Activated T-helper 2 cell treated with anti-CD3 and anti-CD28 coated beads, Interferon-gamma antibody, Interleukin-2, Interleukin-4, amounts not matched to agents 10 μg/mL and 5 μg/mL and 100 μg/mL, durations not matched to agents 14 hours and 24 hours and 36 hours (primary cell): Measurements from ENCODE around the gene CRKL. TPM values are rescaled to one million over a fixed set of nuclear protein-coding genes. Genes with fewer than 3 reads are reported as not detected.
A peak's percentile ranks its signal among the peaks of the same experiment; 100 is the strongest.

Experiments used
- DNase-seq: peaks from one replicate; pipeline ENCODE4 v3.0.0; 2021; ENCODE audit warnings: low spot score
- H3K27ac Mint-ChIP-seq: one replicate; pipeline ENCODE4 v1.8.0; 2021; ENCODE audit warnings: mixed read lengths
- H3K27me3 Mint-ChIP-seq: one replicate; pipeline ENCODE4 v1.8.0; 2021; ENCODE audit warnings: low read depth, mixed read lengths
- H3K36me3 Mint-ChIP-seq: one replicate; pipeline ENCODE4 v1.8.0; 2021; ENCODE audit warnings: low read depth, mixed read lengths
- H3K4me1 Mint-ChIP-seq: one replicate; pipeline ENCODE4 v1.8.0; 2021; ENCODE audit warnings: low read depth, mixed read lengths
- H3K4me3 Mint-ChIP-seq: one replicate; pipeline ENCODE4 v1.8.0; 2021; ENCODE audit warnings: low read depth, mild to moderate bottlenecking, moderate library complexity, mixed read lengths
- H3K9me3 Mint-ChIP-seq: one replicate; pipeline ENCODE4 v1.8.0; 2021; ENCODE audit warnings: mixed read lengths
- intact Hi-C: fragments of 100-400 bp; cut with micrococcal nuclease; formaldehyde crosslinking; loops from one replicate; pipeline ENCODE4 v1.15.1; 2023
- total RNA-seq: library from RNA; stranded (reverse); gene quantifications from 2 replicates; pipeline ENCODE4 v1.2.3, GENCODE V29; 2022

Gene CRKL
- total RNA-seq, 1 donor from 2014 or later: 79.2 TPM

- Mint-ChIP-seq H3K9me3 (peaks cover 12% of the 10 kb centered on the region), H3K4me1 (peaks cover 32% of the 10 kb centered on the region), H3K36me3 (peaks cover 14% of the 10 kb centered on the region), H3K4me3 (peak overlapping the region; percentile 94), H3K27me3 (no peaks in the 10 kb centered on the region), H3K27ac (peak overlapping the region; percentile 80)
- intact Hi-C loops: no loop called here
- no peak for DNase-seq
Measured at GRCh38 chr22:20980938-20981722, 63.9 kb downstream of the CRKL start.

- peak within 1 kb of the TSS; percentile 80 for H3K27ac Mint-ChIP-seq
- H3K4me1 Mint-ChIP-seq: peaks cover 32% of the 10 kb centered on the region
- H3K4me3 Mint-ChIP-seq: peak within 1 kb of the TSS; percentile 94
- H3K27me3 Mint-ChIP-seq: no peaks in the 10 kb centered on the region
- H3K9me3 Mint-ChIP-seq: peaks cover 12% of the 10 kb centered on the region
- H3K36me3 Mint-ChIP-seq: peaks cover 20% of the 10 kb centered on the region
- peak; percentile 69 for DNase-seq
- intact Hi-C loops: no loop called here
Measured at GRCh38 chr22:20981787-20982562, 64.8 kb downstream of the CRKL start, which contains the start of gene LZTR1. Gene LZTR1 (plus strand): TSS chr22:20982297. CDS start chr22:20982372, 75 bp downstream.

DNA sequence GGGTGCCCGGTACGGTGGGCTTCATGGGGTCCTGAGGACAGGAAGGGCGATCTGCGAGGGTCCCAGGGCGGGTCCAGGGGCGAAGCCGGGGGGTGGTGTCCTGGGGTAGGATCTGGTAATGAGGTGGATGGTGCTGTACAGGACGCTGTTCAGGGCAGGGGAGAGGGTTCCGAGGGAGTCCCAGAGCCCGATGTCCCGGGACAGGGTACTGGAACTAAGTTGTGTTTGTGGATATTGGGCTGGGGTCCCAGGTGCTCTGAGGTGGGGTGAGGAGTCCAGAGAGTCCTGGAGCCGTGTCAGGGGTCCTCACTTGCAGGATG lies 65.3 kb downstream of the CRKL start:
- peaks cover 12% of the 10 kb centered on the region for H3K9me3 Mint-ChIP-seq
- intact Hi-C loops: no loop called here
- H3K4me1 Mint-ChIP-seq: peaks cover 32% of the 10 kb centered on the region
- DNase-seq: no peak
- H3K36me3 Mint-ChIP-seq: peaks cover 20% of the 10 kb centered on the region
- H3K27ac Mint-ChIP-seq: peak overlapping the region; percentile 80
- H3K27me3 Mint-ChIP-seq: no peaks in the 10 kb centered on the region
- peak overlapping the region; percentile 94 for H3K4me3 Mint-ChIP-seq

DNA sequence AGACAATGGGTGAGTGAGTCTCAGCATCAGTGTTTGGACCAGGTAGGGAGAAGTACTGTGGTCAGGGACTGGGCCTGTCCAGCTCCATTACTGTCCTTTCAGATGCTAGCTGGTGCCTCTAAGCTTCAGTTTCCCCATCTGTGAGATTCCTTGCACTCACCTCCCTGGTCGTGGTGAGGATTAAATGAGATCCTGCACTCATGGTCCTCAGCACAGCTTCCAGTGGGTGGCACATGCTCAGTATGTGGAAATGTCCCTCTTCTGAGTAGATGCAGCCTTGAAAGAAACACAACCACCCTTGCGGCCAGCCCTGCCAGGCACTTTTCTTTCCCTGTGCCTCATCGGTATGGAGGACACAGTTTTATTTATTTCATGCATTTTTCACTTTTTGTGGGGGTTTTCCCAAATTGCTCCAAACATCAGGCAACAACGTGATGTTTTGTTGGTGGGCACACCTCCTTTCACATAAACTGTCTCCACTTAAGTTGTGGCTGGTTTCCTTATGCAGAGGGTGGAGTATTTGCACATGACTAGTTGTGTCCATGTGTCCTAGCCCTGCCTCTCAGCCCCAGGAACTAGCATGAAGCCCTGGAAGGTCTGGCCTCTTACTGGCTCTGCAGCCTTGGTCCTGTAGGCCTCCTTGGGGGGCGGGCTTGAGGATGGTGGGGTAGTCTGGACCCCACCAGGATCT lies 66.0 kb downstream of the CRKL start:
- H3K36me3 Mint-ChIP-seq: peaks cover 26% of the 10 kb centered on the region
- H3K9me3 Mint-ChIP-seq: peaks cover 9% of the 10 kb centered on the region
- peak overlapping the region; percentile 80 for H3K27ac Mint-ChIP-seq
- intact Hi-C loops: no loop called here
- no peaks in the 10 kb centered on the region for H3K27me3 Mint-ChIP-seq
- H3K4me3 Mint-ChIP-seq: peak overlapping the region; percentile 94
- DNase-seq: no peak
- peaks cover 32% of the 10 kb centered on the region for H3K4me1 Mint-ChIP-seq

DNA sequence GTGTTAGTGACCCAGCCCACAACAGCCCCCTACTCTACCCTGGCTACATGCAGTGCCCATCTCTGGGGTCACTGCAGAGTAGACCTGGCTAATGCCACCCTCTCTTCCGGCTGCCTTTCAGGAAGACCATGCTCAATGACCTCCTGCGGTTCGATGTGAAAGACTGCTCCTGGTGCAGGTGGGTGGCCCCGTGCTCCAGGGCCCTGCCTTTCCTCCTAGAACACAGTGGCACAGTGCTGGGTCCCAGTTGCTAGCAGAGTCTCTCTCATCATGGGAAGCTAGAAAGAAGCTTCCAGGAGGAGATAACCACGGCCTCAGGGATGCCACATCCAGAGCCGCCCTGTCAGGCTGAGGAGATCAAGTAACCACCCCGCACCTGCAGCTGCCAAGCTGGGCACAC lies 68.5 kb downstream of the CRKL start:
- Mint-ChIP-seq H3K9me3 (no peaks in the 10 kb centered on the region), H3K4me3 (no peak overlapping the region), H3K27ac (no peak overlapping the region), H3K36me3 (peaks cover 27% of the 10 kb centered on the region), H3K27me3 (no peaks in the 10 kb centered on the region), H3K4me1 (peaks cover 18% of the 10 kb centered on the region)
- intact Hi-C loops: no loop called here
- no peak for DNase-seq

GRCh38 chr22:20986365-20986764 lies 69.2 kb downstream of the CRKL start:
- Mint-ChIP-seq H3K4me3 (no peak overlapping the region), H3K27me3 (no peaks in the 10 kb centered on the region), H3K36me3 (peaks cover 33% of the 10 kb centered on the region), H3K4me1 (peaks cover 12% of the 10 kb centered on the region), H3K27ac (no peak overlapping the region), H3K9me3 (no peaks in the 10 kb centered on the region)
- DNase-seq: no peak
- intact Hi-C loops: no loop called here

DNA sequence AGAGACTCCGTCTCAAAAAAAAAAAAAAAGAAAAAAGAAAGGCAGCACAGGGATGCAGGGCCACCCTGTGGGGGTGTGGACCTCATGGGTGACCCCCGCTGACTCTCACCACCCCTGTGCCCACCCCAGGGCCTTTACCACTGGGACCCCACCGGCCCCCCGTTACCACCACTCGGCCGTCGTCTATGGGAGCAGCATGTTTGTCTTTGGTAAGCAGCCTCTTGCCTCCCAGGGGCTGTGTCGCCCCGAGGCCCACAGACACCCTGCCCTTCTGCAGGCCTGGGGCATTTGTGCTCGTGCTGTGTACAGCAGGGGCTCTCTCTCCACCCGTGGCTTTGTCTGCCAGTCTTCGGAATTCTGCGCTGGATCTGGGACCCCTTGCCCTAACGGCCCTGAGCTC lies 70.2 kb downstream of the CRKL start:
- Mint-ChIP-seq H3K4me1 (peaks cover 9% of the 10 kb centered on the region), H3K36me3 (peaks cover 33% of the 10 kb centered on the region)

DNA sequence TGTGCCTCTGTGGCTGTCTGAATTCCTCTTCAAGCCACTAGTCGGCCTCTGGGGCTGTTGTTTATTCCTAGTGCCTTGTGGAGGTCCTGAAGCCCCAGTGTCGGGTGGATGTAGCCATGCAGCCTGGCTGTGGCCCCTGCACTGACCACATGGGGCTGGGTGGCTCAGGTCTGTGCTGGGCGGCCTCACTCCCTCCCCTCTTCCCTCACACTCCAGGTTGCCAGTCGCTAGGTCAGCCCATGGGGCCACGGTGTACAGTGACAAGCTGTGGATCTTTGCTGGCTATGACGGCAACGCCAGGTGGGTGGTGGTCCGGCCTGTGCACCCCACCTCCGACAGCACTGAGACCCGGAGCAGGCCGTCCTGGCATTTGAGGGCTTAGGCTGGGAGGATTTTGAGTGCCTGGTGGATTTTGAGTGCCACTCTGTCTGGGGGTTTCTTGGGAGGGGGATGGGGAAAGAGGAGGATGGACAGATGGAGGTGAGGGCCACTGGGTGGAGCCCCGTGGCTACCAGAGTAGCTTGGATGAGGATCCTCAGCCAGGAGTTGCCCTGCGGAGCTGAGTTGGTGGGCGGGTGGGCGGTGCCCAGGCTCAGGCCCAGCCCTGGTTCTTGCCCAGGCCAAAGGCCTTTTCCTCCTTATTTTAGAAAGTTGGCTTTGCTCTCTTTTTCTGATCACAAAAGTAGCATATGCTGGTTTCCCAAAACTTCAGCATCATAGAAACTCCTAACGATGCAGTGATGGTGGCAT lies 71.5 kb downstream of the CRKL start:
- Mint-ChIP-seq H3K27me3 (no peaks in the 10 kb centered on the region), H3K36me3 (peaks cover 35% of the 10 kb centered on the region), H3K9me3 (no peaks in the 10 kb centered on the region), H3K27ac (no peak overlapping the region), H3K4me3 (no peak overlapping the region), H3K4me1 (peaks cover under 1% of the 10 kb centered on the region)
- intact Hi-C loops: no loop called here
- DNase-seq: no peak

More for the DNA sequence above, 70.2 kb downstream of the CRKL start:
- Mint-ChIP-seq H3K27ac (no peak overlapping the region), H3K4me3 (no peak overlapping the region), H3K27me3 (no peaks in the 10 kb centered on the region), H3K9me3 (no peaks in the 10 kb centered on the region)
- intact Hi-C loops: no loop called here
- no peak for DNase-seq

DNA sequence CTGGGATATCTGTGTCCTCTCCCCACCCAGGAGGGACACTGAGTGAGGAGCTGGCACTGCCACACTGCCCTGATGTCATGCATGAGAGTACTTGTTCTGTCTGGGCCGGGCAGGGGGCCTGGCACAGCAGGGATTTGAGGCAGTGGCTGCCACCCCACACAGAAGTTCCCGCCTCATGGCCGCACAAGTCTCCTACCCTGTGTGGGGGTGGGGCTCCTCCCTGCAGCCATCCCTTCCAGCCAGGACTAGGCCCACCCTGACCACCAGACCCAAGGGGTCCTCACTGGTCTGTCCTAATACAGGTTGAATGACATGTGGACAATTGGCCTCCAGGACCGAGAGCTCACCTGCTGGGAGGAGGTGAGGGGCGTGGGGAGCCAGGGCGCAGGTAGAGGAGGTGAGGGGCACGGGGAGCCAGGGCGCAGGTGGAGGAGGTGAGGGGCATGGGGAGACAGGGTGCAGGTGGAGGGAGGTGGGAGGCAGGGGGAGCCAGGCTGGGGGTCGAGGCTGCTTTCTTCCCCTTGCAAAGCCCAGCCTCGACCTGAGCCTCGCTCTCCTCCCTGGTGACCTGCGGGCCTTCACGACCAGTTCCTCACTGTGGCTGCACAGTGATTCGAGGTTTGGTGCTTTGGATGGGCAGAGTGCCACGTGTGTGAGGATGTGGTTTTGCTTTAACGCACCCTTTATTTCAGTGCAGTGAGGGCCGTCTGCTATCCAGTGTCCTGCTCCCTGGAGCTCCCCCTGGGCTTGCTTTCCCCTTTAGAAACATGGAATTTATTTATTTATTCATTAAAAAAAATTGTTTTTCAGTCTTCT lies 72.3 kb downstream of the CRKL start:
- Mint-ChIP-seq H3K4me3 (no peak overlapping the region), H3K9me3 (no peaks in the 10 kb centered on the region), H3K4me1 (no peaks in the 10 kb centered on the region), H3K36me3 (peaks cover 30% of the 10 kb centered on the region), H3K27ac (no peak overlapping the region), H3K27me3 (no peaks in the 10 kb centered on the region)
- DNase-seq: no peak
- intact Hi-C loops: no loop called here

DNA sequence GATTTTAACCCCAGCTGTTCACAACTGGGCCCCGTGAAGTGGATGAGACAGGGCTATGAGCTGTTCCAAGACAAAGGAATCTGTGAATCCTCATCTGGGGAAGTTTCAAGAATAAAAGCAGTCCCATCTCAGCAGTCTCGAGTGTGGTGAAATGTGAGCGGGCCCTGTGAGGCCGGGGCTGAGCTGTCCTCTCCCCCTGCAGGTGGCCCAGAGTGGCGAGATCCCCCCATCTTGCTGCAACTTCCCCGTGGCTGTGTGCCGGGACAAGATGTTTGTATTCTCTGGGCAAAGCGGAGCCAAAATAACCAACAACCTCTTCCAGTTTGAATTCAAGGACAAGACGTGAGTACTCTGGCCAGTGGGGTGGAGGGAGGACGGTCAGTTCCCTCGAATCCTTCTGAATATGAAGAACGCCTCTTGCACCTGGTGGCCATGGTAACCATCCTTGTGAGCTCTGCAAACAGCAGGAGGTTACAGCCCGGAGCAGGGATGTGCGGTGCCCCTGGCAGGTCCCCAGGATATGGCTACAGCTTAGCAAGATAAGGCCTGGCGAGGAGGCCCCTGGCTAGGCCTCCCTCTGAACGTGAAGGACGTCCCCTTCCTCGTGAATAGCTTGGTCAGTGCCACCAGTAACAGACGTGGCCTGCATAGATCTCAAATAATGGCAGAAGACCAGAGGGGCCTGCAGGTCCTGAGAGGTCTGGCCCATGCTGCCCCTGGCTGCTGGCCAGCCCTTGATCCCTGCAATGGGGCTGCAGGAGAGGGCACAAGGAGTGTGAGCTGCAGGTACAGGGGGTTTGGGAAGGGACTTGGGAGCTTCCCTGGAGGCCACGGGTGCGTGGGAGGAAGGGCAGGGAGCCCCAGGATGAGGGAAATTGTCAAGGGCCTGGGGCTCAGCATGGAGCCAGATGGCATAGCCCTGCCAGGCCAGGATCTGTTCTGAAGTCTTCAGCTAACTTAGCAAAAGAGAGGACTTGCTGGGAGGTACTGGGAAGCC lies 73.3 kb downstream of the CRKL start:
- H3K36me3 Mint-ChIP-seq: peaks cover 32% of the 10 kb centered on the region
- intact Hi-C loops: no loop called here
- no peak overlapping the region for H3K27ac Mint-ChIP-seq
- no peak overlapping the region for H3K4me3 Mint-ChIP-seq
- no peaks in the 10 kb centered on the region for H3K9me3 Mint-ChIP-seq
- H3K27me3 Mint-ChIP-seq: no peaks in the 10 kb centered on the region
- DNase-seq: no peak
- no peaks in the 10 kb centered on the region for H3K4me1 Mint-ChIP-seq
